GM21737 (cell line): ENCODE results near the gene ATP5PD.

Experiments used
- ATAC-seq: cut with Tn5 transposase; IDR thresholded peaks from one replicate; pipeline ENCODE4 v1.9.1; 2021; ENCODE audit warnings: mild to moderate bottlenecking, moderate library complexity; ENCODE audit not compliant: unreplicated experiment

The ATP5PD gene

GRCh38 chr17:75046407-75047289 lies at the start of gene ATP5PD, which contains the start of gene KCTD2:
Gene ATP5PD (minus strand): TSS chr17:75046969. CDS start chr17:75042650, 4,319 bp downstream.
Gene KCTD2 (plus strand): TSS chr17:75047225. CDS start chr17:75047251, 26 bp downstream.
- peak; percentile 95 for ATAC-seq

- no peak for ATAC-seq
Observed at GRCh38 chr17:75096082-75096625, 49.4 kb upstream of the ATP5PD start.

- no peak for ATAC-seq
Observed at GRCh38 chr17:75094871-75095399, 48.2 kb upstream of the ATP5PD start.

- no peak for ATAC-seq
Observed at GRCh38 chr17:75093548-75094158, 46.9 kb upstream of the ATP5PD start.

- ATAC-seq = no peak
Observed at GRCh38 chr17:75091855-75092327, 45.1 kb upstream of the ATP5PD start.

- no peak for ATAC-seq
Observed at GRCh38 chr17:75090871-75091854, 44.4 kb upstream of the ATP5PD start.

GRCh38 chr17:75088465-75089417 lies 42.0 kb upstream of the ATP5PD start:
- ATAC-seq = no peak

- ATAC-seq = peak; percentile 60
Observed at GRCh38 chr17:75087558-75088453, 41.0 kb upstream of the ATP5PD start, which contains the start of gene SLC16A5. Gene SLC16A5 (plus strand): TSS chr17:75087954. CDS start chr17:75093637, 5,683 bp downstream.

- no peak for ATAC-seq
Observed at GRCh38 chr17:75087182-75087557, 40.4 kb upstream of the ATP5PD start.

- ATAC-seq = no peak
Observed at GRCh38 chr17:75086496-75087181, 39.9 kb upstream of the ATP5PD start.

- no peak for ATAC-seq
Observed at GRCh38 chr17:75084039-75084660, 37.4 kb upstream of the ATP5PD start.

- no peak for ATAC-seq
Observed at GRCh38 chr17:75082683-75083082, 35.9 kb upstream of the ATP5PD start.

GRCh38 chr17:75081611-75082540 lies 35.1 kb upstream of the ATP5PD start:
- ATAC-seq = no peak

- no peak for ATAC-seq
Observed at GRCh38 chr17:75079023-75079373, 32.2 kb upstream of the ATP5PD start.

- ATAC-seq = no peak
Observed at GRCh38 chr17:75078284-75079022, 31.7 kb upstream of the ATP5PD start.
